GM21381 (cell line): ENCODE results near the gene CSNK2A3.
"Not testable (repeated sequence)": the region's sequence is repeated elsewhere in the genome, so short reads cannot be mapped to it uniquely, and the experiment has no call there.

ENCODE experiments used
- ATAC-seq: cut with Tn5 transposase; IDR thresholded peaks from one replicate; pipeline ENCODE4 v1.9.1; 2021; ENCODE audit warnings: mild to moderate bottlenecking, moderate library complexity; ENCODE audit not compliant: unreplicated experiment

The CSNK2A3 gene

GRCh38 chr11:11352878-11353277 lies at the start of gene CSNK2A3:
Gene CSNK2A3, minus strand, starts transcription at chr11:11353250. Its CDS starts 131 bp downstream, at chr11:11353119.
- not testable (repeated sequence) for ATAC-seq

GRCh38 chr11:11401960-11402535 lies 49.0 kb upstream of the CSNK2A3 start:
- no peak for ATAC-seq

GRCh38 chr11:11400635-11401232 lies 47.7 kb upstream of the CSNK2A3 start:
- no peak for ATAC-seq

DNA sequence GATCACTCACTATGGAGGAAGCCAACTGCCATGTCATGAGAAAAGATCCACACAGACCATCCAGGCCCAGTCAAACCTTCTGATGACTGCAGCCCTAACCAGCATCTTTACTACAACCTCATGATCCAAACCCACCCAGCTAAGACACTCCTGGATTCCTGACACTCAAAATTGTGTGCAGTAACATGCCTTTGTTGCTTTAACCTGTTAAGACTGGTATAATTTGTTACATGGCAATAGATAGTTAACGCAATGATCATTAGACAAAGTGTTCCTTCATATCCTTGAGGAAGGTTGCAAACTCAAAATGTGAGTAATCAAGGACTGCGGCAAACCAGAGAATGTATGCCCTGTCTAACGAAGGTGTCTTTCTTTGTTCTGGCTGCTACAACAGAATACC lies 47.1 kb upstream of the CSNK2A3 start:
- ATAC-seq = no peak

DNA sequence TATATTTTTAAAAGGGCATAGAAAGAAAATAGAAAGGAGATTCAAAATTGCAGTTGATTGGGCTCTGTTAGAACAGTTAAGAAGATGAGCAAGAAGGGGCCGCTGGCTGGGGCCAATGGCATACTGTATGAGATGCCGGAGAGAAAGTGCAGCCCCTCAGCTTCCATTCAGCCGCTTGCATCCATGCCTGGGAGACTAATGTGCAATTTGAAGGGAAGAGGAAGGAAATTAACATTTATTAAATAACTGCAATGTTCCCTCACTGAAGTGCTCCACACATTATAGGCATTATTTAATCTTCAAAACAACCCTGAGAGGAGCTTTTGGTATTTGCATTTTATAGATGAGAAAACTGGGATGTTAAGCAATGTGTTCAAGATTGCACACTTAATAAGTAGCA lies 44.7 kb upstream of the CSNK2A3 start:
- ATAC-seq = no peak

DNA sequence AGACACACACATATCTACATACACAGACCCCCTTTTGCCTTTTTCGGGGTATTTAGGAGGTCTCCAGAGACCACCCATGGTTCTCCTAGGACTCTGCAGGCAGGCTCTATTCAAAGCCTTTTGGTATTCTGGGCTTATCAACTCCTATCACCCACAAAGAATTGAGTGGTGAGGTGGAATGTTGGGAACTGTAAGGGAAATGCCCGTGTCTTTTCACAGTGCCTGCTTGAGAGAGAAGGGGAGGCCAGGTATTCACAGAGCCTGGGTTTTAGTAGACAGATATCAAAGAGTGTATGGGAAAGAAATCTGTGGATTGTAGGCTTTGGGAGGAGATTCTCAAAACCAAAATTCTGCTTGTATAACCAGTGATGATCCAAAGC lies 44.0 kb upstream of the CSNK2A3 start:
- no peak for ATAC-seq

- no peak for ATAC-seq
Observed at GRCh38 chr11:11396301-11397035, 43.4 kb upstream of the CSNK2A3 start.

GRCh38 chr11:11395126-11395525 lies 42.1 kb upstream of the CSNK2A3 start:
- no peak for ATAC-seq

DNA sequence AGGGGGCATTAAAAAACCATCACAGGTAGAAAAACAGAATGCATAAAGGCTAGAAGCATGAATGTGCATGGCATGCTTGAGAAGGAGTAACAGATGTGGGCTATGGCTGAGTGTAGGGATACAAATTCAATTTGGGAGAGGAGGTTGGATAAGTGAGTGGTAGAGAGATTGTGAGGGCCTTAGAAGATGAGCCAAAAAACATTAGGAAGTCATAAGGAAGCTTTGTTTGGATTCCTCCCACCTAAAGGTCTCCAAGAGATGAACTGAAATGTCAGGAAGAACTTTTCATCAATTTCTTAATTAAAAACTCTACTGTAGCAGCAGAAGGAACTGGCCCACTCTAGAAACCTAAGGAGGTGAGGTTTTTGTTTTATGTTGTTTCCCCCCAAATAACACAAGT lies 41.2 kb upstream of the CSNK2A3 start:
- ATAC-seq = no peak

DNA sequence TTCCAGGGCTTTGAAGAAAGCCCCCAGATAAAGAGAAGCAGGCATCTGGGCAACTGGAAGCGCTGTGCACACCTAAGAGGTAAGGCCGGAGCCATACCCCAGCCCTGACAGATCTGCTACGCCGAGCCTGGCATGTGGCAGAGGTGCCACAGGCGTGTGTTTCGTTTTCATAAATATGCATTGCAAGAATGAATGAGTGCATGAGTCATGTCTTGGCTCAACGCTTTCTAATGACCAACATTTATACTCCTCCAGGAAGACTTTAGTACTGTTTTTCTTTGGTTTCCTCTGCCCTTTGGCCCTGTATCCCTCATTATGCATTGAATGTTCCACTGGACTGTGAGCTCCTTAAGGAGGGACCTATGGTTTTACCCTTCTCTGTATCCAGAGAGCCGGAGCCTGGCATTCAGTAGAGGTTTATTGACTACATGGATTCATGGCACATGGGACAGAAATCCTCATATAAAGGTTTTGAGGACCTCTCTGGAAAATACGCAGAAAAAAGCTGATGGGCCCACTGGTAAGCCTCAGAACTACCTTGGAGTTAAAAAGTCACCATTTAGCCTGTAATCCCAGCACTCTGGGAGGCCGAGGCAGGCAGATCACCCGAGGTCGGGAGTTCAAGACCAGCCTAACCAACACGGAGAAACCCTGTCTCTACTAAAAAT lies 38.9 kb upstream of the CSNK2A3 start:
- ATAC-seq = no peak

GRCh38 chr11:11391169-11391568 lies 38.1 kb upstream of the CSNK2A3 start:
- ATAC-seq = no peak

GRCh38 chr11:11390068-11390771 lies 37.2 kb upstream of the CSNK2A3 start:
- ATAC-seq = no peak

GRCh38 chr11:11389238-11389637 lies 36.2 kb upstream of the CSNK2A3 start:
- no peak for ATAC-seq

GRCh38 chr11:11387622-11388305 lies 34.7 kb upstream of the CSNK2A3 start:
- ATAC-seq = no peak

- ATAC-seq = no peak
Observed at GRCh38 chr11:11387207-11387606, 34.2 kb upstream of the CSNK2A3 start.

DNA sequence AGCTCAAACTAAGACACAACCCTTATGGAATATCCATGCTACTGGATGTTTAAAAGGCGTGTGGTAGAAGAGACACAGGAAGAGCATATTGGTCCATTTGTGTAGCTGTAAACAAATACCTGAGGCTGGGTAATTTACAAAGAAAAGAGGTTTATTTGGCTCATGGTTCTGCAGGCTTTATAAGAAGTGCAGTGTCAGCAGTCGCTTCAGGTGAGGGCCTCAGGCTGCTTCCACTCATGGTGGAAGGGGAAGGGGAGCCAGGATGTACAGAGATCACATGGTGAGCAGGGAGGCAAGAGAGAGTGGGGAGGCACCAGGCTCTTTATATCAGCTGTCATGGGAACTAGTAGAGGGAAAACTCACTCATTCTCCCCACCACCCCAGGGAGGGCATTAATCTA lies 31.8 kb upstream of the CSNK2A3 start:
- no peak for ATAC-seq

GRCh38 chr11:11383995-11384394 lies 30.9 kb upstream of the CSNK2A3 start:
- ATAC-seq = no peak

- ATAC-seq = no peak
Observed at GRCh38 chr11:11382858-11383532, 29.9 kb upstream of the CSNK2A3 start.

DNA sequence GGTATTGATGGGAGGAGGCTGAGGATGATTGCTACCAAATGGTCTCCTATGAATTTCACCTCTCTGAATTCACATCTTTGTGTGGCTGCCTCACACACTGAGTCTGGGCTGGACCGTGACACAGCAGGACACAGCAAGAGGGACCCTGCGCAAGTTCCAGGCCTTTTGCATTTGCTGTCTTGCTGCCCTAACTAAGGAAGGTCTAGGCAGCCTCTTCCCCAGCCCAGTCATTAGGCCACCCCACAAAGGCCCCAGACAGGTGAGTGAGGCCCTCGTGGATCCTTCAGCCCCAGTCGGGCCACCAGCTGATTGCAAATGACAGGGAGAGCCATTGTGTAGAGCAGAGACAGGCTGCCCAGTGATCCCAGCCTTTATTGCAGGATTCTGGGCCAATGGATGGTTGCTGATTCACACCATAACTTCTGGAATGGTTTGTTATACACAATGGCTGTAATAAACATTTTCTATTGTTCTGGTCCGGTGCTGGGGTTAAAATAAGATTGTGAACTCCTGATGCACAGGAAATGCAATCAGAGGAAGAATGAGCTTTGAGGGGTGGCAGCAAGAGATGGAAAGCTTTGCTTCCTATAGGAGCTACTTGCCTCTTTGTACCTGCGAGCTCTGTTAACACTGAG lies 28.5 kb upstream of the CSNK2A3 start:
- ATAC-seq = no peak

GRCh38 chr11:11380883-11381282 lies 27.8 kb upstream of the CSNK2A3 start:
- no peak for ATAC-seq
